Skeletal muscle satellite cell (primary cell): ENCODE data around the gene PTPRZ1.

Experiments
- H3K27me3 ChIP-seq: 2 replicates; pipeline ENCODE4 v1.7.0; 2013; ENCODE audit warnings: low read length; ENCODE audit not compliant: control insufficient read depth, insufficient read depth
- H3K36me3 ChIP-seq: 2 replicates; pipeline ENCODE4 v1.7.0; 2013; ENCODE audit warnings: mild to moderate bottlenecking, control low read depth, low read length; ENCODE audit not compliant: insufficient read depth
- H3K4me1 ChIP-seq: 2 replicates; pipeline ENCODE4 v1.7.0; 2013; ENCODE audit warnings: low read length; ENCODE audit not compliant: control insufficient read depth, insufficient read depth
- H3K4me2 ChIP-seq: 2 replicates; pipeline ENCODE4 v1.7.0; 2013; ENCODE audit warnings: mild to moderate bottlenecking, low read length
- H3K4me3 ChIP-seq: 2 replicates; pipeline ENCODE4 v1.7.0; 2013; ENCODE audit warnings: low read length
- H3K9ac ChIP-seq: 2 replicates; pipeline ENCODE4 v1.7.0; 2013; ENCODE audit warnings: mild to moderate bottlenecking, low read depth, low read length, moderate library complexity
- H3K9me3 ChIP-seq: replicated peaks from 2 replicates; pipeline ENCODE4 v1.7.0; 2013; ENCODE audit warnings: mild to moderate bottlenecking, control low read depth, low read length

The PTPRZ1 gene

GRCh38 chr7:121901026-121901425 lies 28.1 kb downstream of the PTPRZ1 start:
- Histone ChIP-seq H3K27me3 (no peaks in the 10 kb centered on the region), H3K4me3 (no peak overlapping the region), H3K36me3 (no peaks in the 10 kb centered on the region), H3K9ac (no peak overlapping the region), H3K4me2 (no peak overlapping the region), H3K9me3 (no peaks in the 10 kb centered on the region), H3K4me1 (no peaks in the 10 kb centered on the region)

- no peaks in the 10 kb centered on the region for H3K4me1 ChIP-seq
- H3K36me3 ChIP-seq, result no peaks in the 10 kb centered on the region
These were observed 31.2 kb downstream of the PTPRZ1 start for GRCh38 chr7:121904120-121904519.

GRCh38 chr7:121908042-121908441 lies 35.1 kb downstream of the PTPRZ1 start:
- H3K9me3 ChIP-seq, result no peaks in the 10 kb centered on the region
- H3K9ac ChIP-seq, result no peak overlapping the region
- H3K4me2 ChIP-seq, result no peak overlapping the region
- no peaks in the 10 kb centered on the region for H3K36me3 ChIP-seq
- no peaks in the 10 kb centered on the region for H3K27me3 ChIP-seq
- H3K4me3 ChIP-seq, result no peak overlapping the region
- no peaks in the 10 kb centered on the region for H3K4me1 ChIP-seq

More at GRCh38 chr7:121904120-121904519, 31.2 kb downstream of the PTPRZ1 start:
- H3K9me3 ChIP-seq, result no peaks in the 10 kb centered on the region
- no peaks in the 10 kb centered on the region for H3K27me3 ChIP-seq
- H3K9ac ChIP-seq, result no peak overlapping the region
- H3K4me2 ChIP-seq, result no peak overlapping the region
- no peak overlapping the region for H3K4me3 ChIP-seq

- H3K9ac ChIP-seq, result no peak overlapping the region
- no peak overlapping the region for H3K4me2 ChIP-seq
- no peaks in the 10 kb centered on the region for H3K4me1 ChIP-seq
- no peaks in the 10 kb centered on the region for H3K27me3 ChIP-seq
- H3K36me3 ChIP-seq, result no peaks in the 10 kb centered on the region
- H3K9me3 ChIP-seq, result no peaks in the 10 kb centered on the region
- no peak overlapping the region for H3K4me3 ChIP-seq
These were observed 36.9 kb downstream of the PTPRZ1 start for GRCh38 chr7:121909716-121910345.

GRCh38 chr7:121913947-121914675 lies 41.1 kb downstream of the PTPRZ1 start:
- Histone ChIP-seq H3K4me3 (no peak overlapping the region), H3K27me3 (no peaks in the 10 kb centered on the region), H3K4me2 (no peak overlapping the region), H3K36me3 (no peaks in the 10 kb centered on the region), H3K9ac (no peak overlapping the region), H3K4me1 (no peaks in the 10 kb centered on the region), H3K9me3 (no peaks in the 10 kb centered on the region)

GRCh38 chr7:121914676-121915279 lies 41.8 kb downstream of the PTPRZ1 start:
- Histone ChIP-seq H3K9ac (no peak overlapping the region), H3K4me1 (no peaks in the 10 kb centered on the region), H3K9me3 (no peaks in the 10 kb centered on the region), H3K4me2 (no peak overlapping the region), H3K27me3 (no peaks in the 10 kb centered on the region), H3K4me3 (no peak overlapping the region), H3K36me3 (no peaks in the 10 kb centered on the region)

GRCh38 chr7:121916211-121916610 lies 43.2 kb downstream of the PTPRZ1 start:
- Histone ChIP-seq H3K9me3 (no peaks in the 10 kb centered on the region), H3K4me1 (no peaks in the 10 kb centered on the region)

GRCh38 chr7:121919986-121920385 lies 47.0 kb downstream of the PTPRZ1 start:
- no peaks in the 10 kb centered on the region for H3K4me1 ChIP-seq
- H3K9ac ChIP-seq, result no peak overlapping the region
- no peaks in the 10 kb centered on the region for H3K36me3 ChIP-seq
- no peaks in the 10 kb centered on the region for H3K9me3 ChIP-seq
- no peak overlapping the region for H3K4me2 ChIP-seq
- no peaks in the 10 kb centered on the region for H3K27me3 ChIP-seq
- H3K4me3 ChIP-seq, result no peak overlapping the region

More at GRCh38 chr7:121916211-121916610, 43.2 kb downstream of the PTPRZ1 start:
- H3K27me3 ChIP-seq, result no peaks in the 10 kb centered on the region
- H3K9ac ChIP-seq, result no peak overlapping the region
- H3K4me3 ChIP-seq, result no peak overlapping the region
- no peak overlapping the region for H3K4me2 ChIP-seq
- H3K36me3 ChIP-seq, result no peaks in the 10 kb centered on the region

- H3K9ac ChIP-seq, result no peak overlapping the region
- H3K4me2 ChIP-seq, result no peak overlapping the region
- no peaks in the 10 kb centered on the region for H3K27me3 ChIP-seq
- no peaks in the 10 kb centered on the region for H3K36me3 ChIP-seq
- H3K4me3 ChIP-seq, result no peak overlapping the region
- no peaks in the 10 kb centered on the region for H3K9me3 ChIP-seq
- H3K4me1 ChIP-seq, result no peaks in the 10 kb centered on the region
These were observed 51.6 kb downstream of the PTPRZ1 start for GRCh38 chr7:121924269-121925186.

- no peaks in the 10 kb centered on the region for H3K4me1 ChIP-seq
- H3K36me3 ChIP-seq, result no peaks in the 10 kb centered on the region
- H3K27me3 ChIP-seq, result no peaks in the 10 kb centered on the region
- no peak overlapping the region for H3K9ac ChIP-seq
- H3K4me2 ChIP-seq, result no peak overlapping the region
- H3K4me3 ChIP-seq, result no peak overlapping the region
- H3K9me3 ChIP-seq, result no peaks in the 10 kb centered on the region
These were observed 58.4 kb downstream of the PTPRZ1 start for GRCh38 chr7:121931149-121931902.
